ENCODE data around the gene TCERG1L.

Gene TCERG1L

GRCh38 chr10:131313377-131313776 is 1.9 kb upstream of the TCERG1L start:
- Histone ChIP-seq H3K27me3 (ENCODE audit: control insufficient read depth, insufficient read depth, low read length) (no peaks in the 10 kb centered on the region), H3K36me3 (ENCODE audit: control insufficient read depth, insufficient read depth, low read length) (no peaks in the 10 kb centered on the region), H3K9me3 (ENCODE audit: control insufficient read depth, low read length) (no peaks in the 10 kb centered on the region), H2AFZ (no peak overlapping the region), H3K4me2 (ENCODE audit: low read length) (no peak overlapping the region), H3K9ac (no peak overlapping the region), H3K4me3 (ENCODE audit: low read depth, low read length) (no peak overlapping the region), H3K79me2 (no peaks in the 10 kb centered on the region), H3K4me1 (peaks cover 3% of the 10 kb centered on the region), H3K27ac (no peak overlapping the region)
- no peak for TF ChIP-seq CTCF (IDR thresholded peaks at IDR 0.05)

GRCh38 chr10:131312478-131312836 is 936 bp upstream of the TCERG1L start:
- peak; percentile 70 for TF ChIP-seq CTCF (IDR thresholded peaks at IDR 0.05)
- Histone ChIP-seq H3K36me3 (ENCODE audit: control insufficient read depth, insufficient read depth, low read length) (no peaks in the 10 kb centered on the region), H2AFZ (peak overlapping the region; percentile 65), H3K9me3 (ENCODE audit: control insufficient read depth, low read length) (no peaks in the 10 kb centered on the region), H3K4me3 (ENCODE audit: low read depth, low read length) (no peak overlapping the region), H3K79me2 (no peaks in the 10 kb centered on the region), H3K27ac (peak overlapping the region; percentile 62), H3K27me3 (ENCODE audit: control insufficient read depth, insufficient read depth, low read length) (no peaks in the 10 kb centered on the region), H3K4me2 (ENCODE audit: low read length) (no peak overlapping the region), H3K9ac (no peak overlapping the region), H3K4me1 (peaks cover 3% of the 10 kb centered on the region)

- Histone ChIP-seq H3K9ac (no peak overlapping the region), H2AFZ (no peak overlapping the region), H3K27ac (no peak overlapping the region), H3K36me3 (ENCODE audit: control insufficient read depth, insufficient read depth, low read length) (no peaks in the 10 kb centered on the region), H3K4me2 (ENCODE audit: low read length) (no peak overlapping the region), H3K4me3 (ENCODE audit: low read depth, low read length) (no peak overlapping the region), H3K27me3 (ENCODE audit: control insufficient read depth, insufficient read depth, low read length) (no peaks in the 10 kb centered on the region), H3K9me3 (ENCODE audit: control insufficient read depth, low read length) (no peaks in the 10 kb centered on the region), H3K4me1 (peaks cover 3% of the 10 kb centered on the region), H3K79me2 (no peaks in the 10 kb centered on the region)
- no peak for TF ChIP-seq CTCF (IDR thresholded peaks at IDR 0.05)
These were observed 190 bp downstream of the TCERG1L start for GRCh38 chr10:131311402-131311660.

DNA sequence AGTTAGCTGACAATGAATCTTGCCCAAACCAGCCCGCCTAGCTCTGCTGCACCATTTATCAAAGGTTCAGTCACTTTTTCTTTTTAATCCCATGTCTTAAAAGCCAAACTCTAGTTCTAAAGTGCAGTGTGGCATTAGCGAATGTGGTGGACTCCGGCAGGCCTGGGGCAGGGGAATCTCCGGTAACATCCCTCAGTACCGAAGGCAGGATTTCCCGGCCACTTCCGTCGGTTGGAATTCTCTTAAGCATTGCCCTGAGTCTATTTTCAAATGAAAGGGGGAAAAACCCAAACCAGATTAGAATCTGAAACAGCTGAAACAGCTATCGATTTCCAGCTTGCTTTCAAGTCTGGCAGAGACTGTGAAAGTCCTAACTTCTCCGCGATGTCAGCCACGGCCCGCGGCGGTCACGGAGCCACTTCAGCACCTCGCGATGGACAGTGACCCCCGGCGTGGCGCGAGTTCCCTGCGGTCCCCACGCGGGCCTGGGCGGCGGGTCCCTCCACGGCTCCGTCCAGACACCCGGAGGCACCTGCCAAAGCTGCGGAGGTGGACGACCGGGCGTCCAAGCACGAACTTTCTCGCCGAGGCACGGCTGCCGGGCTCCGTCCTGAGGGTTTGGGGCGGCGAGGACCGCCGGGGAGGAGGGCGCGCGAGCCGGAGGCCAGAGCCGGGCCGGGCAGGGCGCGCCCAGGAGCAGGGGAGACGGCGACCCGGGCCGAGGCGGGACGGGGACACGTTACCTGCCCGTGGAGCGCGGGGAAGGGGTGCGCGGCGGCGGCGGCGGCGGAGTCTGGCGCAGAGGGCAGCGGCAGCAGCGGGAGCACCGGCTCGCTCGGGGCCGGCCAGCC is 745 bp downstream of the TCERG1L start:
- no peaks in the 10 kb centered on the region for H3K9me3 ChIP-seq (ENCODE audit: control insufficient read depth, low read length)
- H2AFZ ChIP-seq: peak overlapping the region; percentile 73
- no peak for TF ChIP-seq CTCF (IDR thresholded peaks at IDR 0.05)
- peak overlapping the region; percentile 18 for H3K4me2 ChIP-seq (ENCODE audit: low read length)
- peaks cover 3% of the 10 kb centered on the region for H3K4me1 ChIP-seq
- H3K4me3 ChIP-seq (ENCODE audit: low read depth, low read length): no peak overlapping the region
- peak overlapping the region; percentile 34 for H3K27ac ChIP-seq
- H3K36me3 ChIP-seq (ENCODE audit: control insufficient read depth, insufficient read depth, low read length): no peaks in the 10 kb centered on the region
- no peaks in the 10 kb centered on the region for H3K79me2 ChIP-seq
- no peak overlapping the region for H3K9ac ChIP-seq
- H3K27me3 ChIP-seq (ENCODE audit: control insufficient read depth, insufficient read depth, low read length): no peaks in the 10 kb centered on the region

- Histone ChIP-seq H2AFZ (peak overlapping the region; percentile 73), H3K27ac (no peak overlapping the region), H3K9ac (no peak overlapping the region), H3K4me3 (ENCODE audit: low read depth, low read length) (no peak overlapping the region), H3K79me2 (no peaks in the 10 kb centered on the region), H3K9me3 (ENCODE audit: control insufficient read depth, low read length) (no peaks in the 10 kb centered on the region), H3K4me2 (ENCODE audit: low read length) (no peak overlapping the region), H3K4me1 (peaks cover 3% of the 10 kb centered on the region), H3K36me3 (ENCODE audit: control insufficient read depth, insufficient read depth, low read length) (no peaks in the 10 kb centered on the region), H3K27me3 (ENCODE audit: control insufficient read depth, insufficient read depth, low read length) (no peaks in the 10 kb centered on the region)
- TF ChIP-seq CTCF (IDR thresholded peaks at IDR 0.05): peak; percentile 40
These were observed 1.4 kb downstream of the TCERG1L start for GRCh38 chr10:131310142-131310541.
